B cell (primary cell): ENCODE data around the gene PKM.

Experiments used
- CTCF ChIP-seq: fragments of 200-600 bp; IDR thresholded peaks from one replicate; pipeline ENCODE4 v1.8.0; 2022; ENCODE audit warnings: antibody characterized with exemption, mild to moderate bottlenecking
- EZH2 ChIP-seq: IDR thresholded peaks from 2 replicates; pipeline ENCODE4 v1.6.1; 2012; ENCODE audit warnings: borderline replicate concordance, low read depth, mild to moderate bottlenecking, moderate library complexity, low read length; ENCODE audit not compliant: insufficient read depth, poor library complexity, severe bottlenecking

GRCh38 chr15:72197041-72197459, 33.9 kb downstream of the PKM start:
- no peak for TF ChIP-seq CTCF
- TF ChIP-seq EZH2 = no peak
